HG03575 (cell line): ENCODE measurements around the gene HTN3.

Source experiments
- ATAC-seq: cut with Tn5 transposase; IDR thresholded peaks from one replicate; pipeline ENCODE4 v1.9.1; 2021; ENCODE audit not compliant: unreplicated experiment, insufficient number of reproducible peaks, low FRiP score; ENCODE audit errors: extremely low read depth

Gene HTN3

GRCh38 chr4:70080205-70080604, 51.9 kb downstream of the HTN3 start:
- no peak for ATAC-seq
